Prostate gland (tissue), 2 donors: ENCODE data around the gene STK4. TPM values are rescaled to one million over a fixed set of nuclear protein-coding genes. Genes with fewer than 3 reads are reported as not detected.
"Not testable (repeated sequence)": the region's sequence is repeated elsewhere in the genome, so short reads cannot be mapped to it uniquely, and the experiment has no call there.

Source experiments
- DNase-seq: peaks from one replicate; pipeline ENCODE4 v3.0.0-alpha.2; 2019; ENCODE audit warnings: low spot score
- H3K27ac ChIP-seq, 2 donors: fragments of 200-600 bp; sonication (generic); 2 replicates each; pipeline ENCODE4 v1.5.1; 2017 to 2019
- H3K27me3 ChIP-seq: fragments of 200-600 bp; sonication (generic); replicated peaks from 2 replicates; pipeline ENCODE4 v1.5.1; 2019; ENCODE audit not compliant: insufficient read depth
- H3K36me3 ChIP-seq, 2 donors: fragments of 200-600 bp; sonication (generic); 1 replicate in 1 of 2; 2 replicates in 1 of 2; pipeline versions ENCODE4 v1.5.1 to v1.8.1; 2017 to 2019
- H3K4me1 ChIP-seq: fragments of 200-600 bp; sonication (generic); replicated peaks from 2 replicates; pipeline ENCODE4 v1.5.1; 2019
- H3K4me3 ChIP-seq, 2 donors: fragments of 200-600 bp; sonication (generic); 2 replicates each; pipeline ENCODE4 v1.5.1; 2017 to 2019
- H3K9me3 ChIP-seq: fragments of 200-600 bp; sonication (generic); 2 replicates; pipeline ENCODE4 v1.5.1; 2017
- POLR2A ChIP-seq: fragments of 450-650 bp; IDR thresholded peaks from one replicate; pipeline ENCODE4 v1.6.1; 2016; ENCODE audit warnings: antibody characterized with exemption, mild to moderate bottlenecking
- POLR2AphosphoS5 ChIP-seq: sonication (generic); formaldehyde crosslinking; IDR thresholded peaks from one replicate; pipeline ENCODE4 v1.6.1; 2017; ENCODE audit warnings: antibody characterized with exemption
- WGBS: methylation state at CpG from one replicate; pipeline ENCODE4 v1.1.5; 2018; 5-methylcytosine and 5-hydroxymethylcytosine counted together
- intact Hi-C: fragments of 100-400 bp; cut with DNase I; formaldehyde crosslinking; loops from one replicate; pipeline ENCODE4 v1.14.2; 2022
- total RNA-seq, 2 donors: library from RNA; depleted of rRNA; stranded (reverse); fragments of >200 nt; gene quantifications; one replicate each; pipeline ENCODE4 v1.1.0, GENCODE V29; 2016
- TF ChIP-seq, protein P1 (sequence below), 4 experiments: fragments of 200-600 bp in 2 of 4; fragments of 450-650 bp in 2 of 4; sonication (generic) in 2 of 4; IDR thresholded peaks; 1 replicate in 3 of 4; 2 replicates in 1 of 4; pipeline ENCODE4 v1.5.1; 2016 to 2019; ENCODE audit warnings: antibody characterized with exemption in 4 of 4, mild to moderate bottlenecking in 2 of 4, moderate library complexity in 2 of 4

Gene STK4
- total RNA-seq, 2 donors from 2014 or later: 14.4 to 35.1 TPM

DNA sequence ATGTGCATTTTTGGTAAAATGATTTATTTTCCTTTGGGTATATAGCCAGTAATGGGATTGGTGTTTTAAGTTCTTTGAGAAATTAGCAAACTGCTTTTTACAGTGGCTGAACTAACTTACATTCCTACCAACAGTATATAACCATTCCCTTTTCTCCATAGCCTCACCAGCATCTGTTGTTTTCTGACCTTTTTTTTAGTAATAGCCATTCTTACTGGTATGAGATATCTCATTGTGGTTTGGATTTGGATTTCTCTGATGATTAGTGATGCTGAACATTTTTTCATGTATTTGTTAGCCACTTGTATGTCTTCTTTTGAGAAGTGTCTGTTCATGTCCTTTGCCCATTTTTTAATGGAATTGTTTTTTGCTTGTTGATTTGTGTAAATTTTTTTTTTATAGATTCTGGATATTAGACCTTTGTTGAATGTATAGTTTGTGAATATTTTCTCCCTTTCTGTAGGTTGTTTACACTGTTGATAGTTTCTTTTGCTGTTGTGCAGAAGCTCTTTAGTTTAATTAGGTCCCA, 42.3 kb downstream of the STK4 start:
- H3K27ac ChIP-seq: no peak overlapping the region
- no peaks in the 10 kb centered on the region for H3K36me3 ChIP-seq
- no peak for DNase-seq
- no peaks in the 10 kb centered on the region for H3K27me3 ChIP-seq
- H3K9me3 ChIP-seq: no peaks in the 10 kb centered on the region
- no peaks in the 10 kb centered on the region for H3K4me1 ChIP-seq
- H3K4me3 ChIP-seq: no peak overlapping the region
- no peak for TF ChIP-seq POLR2A
- TF ChIP-seq, protein P1, sequence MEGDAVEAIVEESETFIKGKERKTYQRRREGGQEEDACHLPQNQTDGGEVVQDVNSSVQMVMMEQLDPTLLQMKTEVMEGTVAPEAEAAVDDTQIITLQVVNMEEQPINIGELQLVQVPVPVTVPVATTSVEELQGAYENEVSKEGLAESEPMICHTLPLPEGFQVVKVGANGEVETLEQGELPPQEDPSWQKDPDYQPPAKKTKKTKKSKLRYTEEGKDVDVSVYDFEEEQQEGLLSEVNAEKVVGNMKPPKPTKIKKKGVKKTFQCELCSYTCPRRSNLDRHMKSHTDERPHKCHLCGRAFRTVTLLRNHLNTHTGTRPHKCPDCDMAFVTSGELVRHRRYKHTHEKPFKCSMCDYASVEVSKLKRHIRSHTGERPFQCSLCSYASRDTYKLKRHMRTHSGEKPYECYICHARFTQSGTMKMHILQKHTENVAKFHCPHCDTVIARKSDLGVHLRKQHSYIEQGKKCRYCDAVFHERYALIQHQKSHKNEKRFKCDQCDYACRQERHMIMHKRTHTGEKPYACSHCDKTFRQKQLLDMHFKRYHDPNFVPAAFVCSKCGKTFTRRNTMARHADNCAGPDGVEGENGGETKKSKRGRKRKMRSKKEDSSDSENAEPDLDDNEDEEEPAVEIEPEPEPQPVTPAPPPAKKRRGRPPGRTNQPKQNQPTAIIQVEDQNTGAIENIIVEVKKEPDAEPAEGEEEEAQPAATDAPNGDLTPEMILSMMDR (IDR thresholded peaks at IDR 0.05): no peak
- TF ChIP-seq POLR2AphosphoS5: no peak
- intact Hi-C loops: no loop called here

DNA sequence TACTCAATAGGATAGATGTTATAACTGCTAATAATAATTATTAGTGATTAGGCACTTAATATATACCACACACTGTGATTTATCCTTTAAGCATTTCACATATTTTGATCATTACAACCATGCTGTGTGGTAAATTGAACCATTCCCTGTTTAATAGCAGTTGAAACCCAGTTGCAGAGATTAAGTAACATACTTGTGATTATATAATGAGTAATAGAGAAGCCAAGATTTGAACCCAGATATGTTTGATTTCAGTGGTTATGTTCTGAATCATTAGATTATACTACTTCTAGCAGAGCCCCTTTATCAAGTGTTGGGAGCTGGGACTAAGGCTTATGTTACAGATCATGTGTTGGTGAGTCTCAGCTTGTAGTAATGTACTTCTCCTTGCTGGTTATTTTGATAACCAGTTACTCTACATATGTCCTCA, 44.1 kb downstream of the STK4 start:
- no peaks in the 10 kb centered on the region for H3K27me3 ChIP-seq
- no peak for DNase-seq
- no peaks in the 10 kb centered on the region for H3K4me1 ChIP-seq
- intact Hi-C loops: no loop called here
- H3K27ac ChIP-seq: no peak overlapping the region
- no peaks in the 10 kb centered on the region for H3K36me3 ChIP-seq
- H3K4me3 ChIP-seq: no peak overlapping the region
- no peaks in the 10 kb centered on the region for H3K9me3 ChIP-seq
- TF ChIP-seq POLR2AphosphoS5 (no peak), POLR2A (no peak)
- TF ChIP-seq, protein P1 (IDR thresholded peaks at IDR 0.05): no peak

DNA sequence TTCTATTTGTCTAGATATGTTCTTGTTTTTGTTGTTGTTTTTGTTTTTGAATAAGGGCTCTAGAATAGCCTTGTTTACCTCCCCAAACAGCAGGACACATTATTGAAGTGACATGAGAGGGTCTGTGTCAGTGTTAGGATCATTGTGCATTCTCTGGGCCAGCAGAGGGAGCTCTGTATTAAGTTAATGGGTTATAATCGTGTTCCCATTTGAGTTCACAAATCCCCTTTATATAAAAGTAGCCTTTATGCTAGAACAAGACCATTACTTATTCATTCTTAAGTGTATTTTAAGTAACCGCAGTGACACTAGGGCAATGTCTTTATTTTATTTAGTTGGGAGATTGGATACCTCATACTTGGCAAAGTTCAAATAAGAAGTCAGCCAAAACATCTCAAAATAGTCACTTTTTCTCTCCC, 44.8 kb downstream of the STK4 start:
- no peak overlapping the region for H3K27ac ChIP-seq
- intact Hi-C loops: no loop called here
- H3K27me3 ChIP-seq: no peaks in the 10 kb centered on the region
- H3K9me3 ChIP-seq: no peaks in the 10 kb centered on the region
- H3K4me1 ChIP-seq: no peaks in the 10 kb centered on the region
- no peaks in the 10 kb centered on the region for H3K36me3 ChIP-seq
- TF ChIP-seq, protein P1 (IDR thresholded peaks at IDR 0.05): peak; percentile 18 to 71 (median 50)
- TF ChIP-seq POLR2AphosphoS5 (no peak), POLR2A (no peak)
- peak; percentile 46 for DNase-seq
- H3K4me3 ChIP-seq: no peak overlapping the region
- WGBS: 17% methylated on average over 2 of the region's 2 CpGs

DNA sequence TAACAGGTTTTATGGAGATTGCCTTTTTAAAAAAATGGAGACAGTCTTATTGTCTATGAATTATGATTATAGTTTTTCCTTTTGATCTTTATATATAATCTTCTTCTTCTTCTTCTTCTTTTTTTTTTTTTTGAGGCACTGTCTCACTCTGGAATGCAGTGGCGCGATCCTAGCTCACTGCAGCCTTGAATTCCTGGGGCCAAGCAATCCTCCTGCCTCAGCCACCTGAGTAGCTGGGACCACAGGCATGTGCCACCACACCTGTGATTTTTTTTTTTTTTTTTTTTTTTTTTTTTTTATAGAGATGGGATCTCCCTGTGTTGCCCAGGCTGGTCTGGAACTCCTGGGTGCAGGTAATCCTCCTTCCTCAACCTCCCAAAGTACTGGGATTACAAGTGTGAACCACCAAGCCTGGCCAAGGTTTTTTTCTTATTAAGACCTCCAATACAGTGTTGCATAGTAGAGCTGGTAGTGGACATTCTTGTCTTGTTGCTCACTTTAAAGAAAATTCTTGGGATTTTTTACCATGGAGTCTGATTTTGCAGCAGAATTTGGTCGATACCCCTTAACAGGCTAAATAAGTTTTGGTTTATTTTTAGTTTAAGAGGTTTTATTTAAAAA, 46.5 kb downstream of the STK4 start:
- no peaks in the 10 kb centered on the region for H3K9me3 ChIP-seq
- no peak overlapping the region for H3K4me3 ChIP-seq
- H3K36me3 ChIP-seq: no peaks in the 10 kb centered on the region
- DNase-seq: no peak
- H3K27me3 ChIP-seq: no peaks in the 10 kb centered on the region
- TF ChIP-seq, protein P1 (IDR thresholded peaks at IDR 0.05): no peak
- TF ChIP-seq POLR2AphosphoS5: no peak
- TF ChIP-seq POLR2A: no peak
- no peak overlapping the region for H3K27ac ChIP-seq
- H3K4me1 ChIP-seq: no peaks in the 10 kb centered on the region
- intact Hi-C loops: no loop called here
- 90% methylated on average over 3 of the region's 3 CpGs for WGBS

DNA sequence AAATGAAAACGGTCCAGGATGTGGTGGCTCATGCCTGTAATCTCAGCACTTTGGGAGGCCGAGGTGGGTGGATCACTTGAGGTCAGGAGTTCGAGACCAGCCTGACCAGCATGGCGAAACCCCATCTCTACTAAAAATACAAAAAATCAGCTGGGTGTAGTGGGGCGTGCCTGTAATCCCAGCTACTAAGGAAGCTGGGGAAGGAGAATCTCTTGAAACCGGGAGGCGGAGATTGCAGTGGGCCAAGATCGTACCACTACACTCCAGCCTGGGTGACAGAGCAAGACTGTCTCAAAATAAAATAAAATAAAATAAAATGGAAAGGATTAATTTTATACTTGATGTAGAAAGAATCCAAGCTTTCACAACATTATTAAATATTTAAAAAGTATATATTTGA, 47.8 kb downstream of the STK4 start:
- H3K4me1 ChIP-seq, intact Hi-C loops, DNase-seq, H3K27ac ChIP-seq, H3K36me3 ChIP-seq, H3K27me3 ChIP-seq, H3K9me3 ChIP-seq, H3K4me3 ChIP-seq: not testable (repeated sequence)
- WGBS: 86% methylated on average over 8 of the region's 8 CpGs
